ENCODE results near the gene ARHGEF1. TPM values are rescaled to one million over a fixed set of nuclear protein-coding genes. Genes with fewer than 3 reads are reported as not detected.

The ARHGEF1 gene
- total RNA-seq, 1 experiment from 2014 or later, result 50.8 TPM

- H3K27me3 ChIP-seq (ENCODE audit: low read length), result no peaks in the 10 kb centered on the region
- no peak for ATAC-seq
- H3K9me2 ChIP-seq (replicated peaks; ENCODE audit: low read length), result no peaks in the 10 kb centered on the region
- H3K27ac ChIP-seq (ENCODE audit: low read length), result no peak overlapping the region
- intact Hi-C loops (cut with micrococcal nuclease), result no loop called here
- no peak overlapping the region for H3K9ac ChIP-seq (ENCODE audit: low read length)
- TF ChIP-seq, protein P1, sequence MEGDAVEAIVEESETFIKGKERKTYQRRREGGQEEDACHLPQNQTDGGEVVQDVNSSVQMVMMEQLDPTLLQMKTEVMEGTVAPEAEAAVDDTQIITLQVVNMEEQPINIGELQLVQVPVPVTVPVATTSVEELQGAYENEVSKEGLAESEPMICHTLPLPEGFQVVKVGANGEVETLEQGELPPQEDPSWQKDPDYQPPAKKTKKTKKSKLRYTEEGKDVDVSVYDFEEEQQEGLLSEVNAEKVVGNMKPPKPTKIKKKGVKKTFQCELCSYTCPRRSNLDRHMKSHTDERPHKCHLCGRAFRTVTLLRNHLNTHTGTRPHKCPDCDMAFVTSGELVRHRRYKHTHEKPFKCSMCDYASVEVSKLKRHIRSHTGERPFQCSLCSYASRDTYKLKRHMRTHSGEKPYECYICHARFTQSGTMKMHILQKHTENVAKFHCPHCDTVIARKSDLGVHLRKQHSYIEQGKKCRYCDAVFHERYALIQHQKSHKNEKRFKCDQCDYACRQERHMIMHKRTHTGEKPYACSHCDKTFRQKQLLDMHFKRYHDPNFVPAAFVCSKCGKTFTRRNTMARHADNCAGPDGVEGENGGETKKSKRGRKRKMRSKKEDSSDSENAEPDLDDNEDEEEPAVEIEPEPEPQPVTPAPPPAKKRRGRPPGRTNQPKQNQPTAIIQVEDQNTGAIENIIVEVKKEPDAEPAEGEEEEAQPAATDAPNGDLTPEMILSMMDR (conservative IDR thresholded peaks at IDR 0.05; ENCODE audit: low read depth, low read length), result no peak
- TF ChIP-seq EZH2phosphoT487 (IDR thresholded peaks at IDR 0.05; ENCODE audit: borderline replicate concordance, low read length) (no peak), EZH2 (IDR thresholded peaks at IDR 0.05; ENCODE audit: low read length, unreplicated experiment) (no peak)
- POLR2A ChIA-PET (ENCODE audit: unreplicated experiment), result no interaction called here
- CTCF ChIA-PET, result no interaction called here
- no TSS peak for BruUV-seq (replicated peaks)
- H2AFZ ChIP-seq (ENCODE audit: low read length), result no peak overlapping the region
- no peaks in the 10 kb centered on the region for H3K36me3 ChIP-seq (ENCODE audit: low read depth, low read length)
- DNase-seq, result no peak
- H3K4me2 ChIP-seq (ENCODE audit: low read length), result no peak overlapping the region
- no peaks in the 10 kb centered on the region for H3F3A ChIP-seq (ENCODE audit: low read length, unreplicated experiment)
- no peaks in the 10 kb centered on the region for H4K20me1 ChIP-seq (ENCODE audit: low read length)
- H3K79me2 ChIP-seq (ENCODE audit: low read length), result peaks cover 13% of the 10 kb centered on the region
- peaks cover 8% of the 10 kb centered on the region; the same call in 1 of the 2 replicates for H3K4me1 ChIP-seq (ENCODE audit: insufficient read depth, low read length)
- H3K9me3 ChIP-seq (ENCODE audit: low read length), result no peaks in the 10 kb centered on the region
- no peak overlapping the region for H3K4me3 ChIP-seq (ENCODE audit: low read length)
Measured at GRCh38 chr19:41879670-41880328, 3.2 kb upstream of the ARHGEF1 start.

- Histone ChIP-seq H3K36me3 (ENCODE audit: low read depth, low read length) (no peaks in the 10 kb centered on the region), H3K9me2 (replicated peaks; ENCODE audit: low read length) (no peaks in the 10 kb centered on the region), H3K9me3 (ENCODE audit: low read length) (no peaks in the 10 kb centered on the region), H3F3A (ENCODE audit: low read length, unreplicated experiment) (no peaks in the 10 kb centered on the region), H4K20me1 (ENCODE audit: low read length) (no peaks in the 10 kb centered on the region), H3K4me1 (ENCODE audit: insufficient read depth, low read length) (peaks cover 12% of the 10 kb centered on the region; the same call in 1 of the 2 replicates), H3K4me2 (ENCODE audit: low read length) (no peak overlapping the region), H3K9ac (ENCODE audit: low read length) (no peak overlapping the region), H3K27me3 (ENCODE audit: low read length) (no peaks in the 10 kb centered on the region), H3K4me3 (ENCODE audit: low read length) (no peak overlapping the region), H3K79me2 (ENCODE audit: low read length) (peaks cover 18% of the 10 kb centered on the region), H2AFZ (ENCODE audit: low read length) (no peak overlapping the region), H3K27ac (ENCODE audit: low read length) (no peak overlapping the region)
- DNase-seq (no peak), ATAC-seq (no peak)
- BruUV-seq (replicated peaks), result no TSS peak
- ChIA-PET CTCF (no interaction called here), POLR2A (ENCODE audit: unreplicated experiment) (no interaction called here)
- intact Hi-C loops (cut with micrococcal nuclease), result no loop called here
- no peak for TF ChIP-seq EZH2 (IDR thresholded peaks at IDR 0.05; ENCODE audit: low read length, unreplicated experiment)
- TF ChIP-seq EZH2phosphoT487 (IDR thresholded peaks at IDR 0.05; ENCODE audit: borderline replicate concordance, low read length), result no peak
- TF ChIP-seq, protein P1 (conservative IDR thresholded peaks at IDR 0.05; ENCODE audit: low read depth, low read length), result no peak
Measured at GRCh38 chr19:41880329-41880708, 2.7 kb upstream of the ARHGEF1 start.

GRCh38 chr19:41883463-41883820, 458 bp downstream of the ARHGEF1 start:
- Histone ChIP-seq H3K4me3 (ENCODE audit: low read length) (peak overlapping the region; percentile 98), H3K9me3 (ENCODE audit: low read length) (no peaks in the 10 kb centered on the region), H3K9me2 (replicated peaks; ENCODE audit: low read length) (no peaks in the 10 kb centered on the region), H3K36me3 (ENCODE audit: low read depth, low read length) (no peaks in the 10 kb centered on the region), H3K4me1 (ENCODE audit: insufficient read depth, low read length) (peaks cover 30% of the 10 kb centered on the region), H3K9ac (ENCODE audit: low read length) (peak overlapping the region; percentile 88), H3K27ac (ENCODE audit: low read length) (peak overlapping the region; percentile 25), H2AFZ (ENCODE audit: low read length) (peak overlapping the region; percentile 80), H3K4me2 (ENCODE audit: low read length) (peak overlapping the region; percentile 98), H3K27me3 (ENCODE audit: low read length) (no peaks in the 10 kb centered on the region), H4K20me1 (ENCODE audit: low read length) (no peaks in the 10 kb centered on the region), H3F3A (ENCODE audit: low read length, unreplicated experiment) (no peaks in the 10 kb centered on the region), H3K79me2 (ENCODE audit: low read length) (peaks cover 40% of the 10 kb centered on the region)
- DNase-seq (no peak), ATAC-seq (no peak)
- ChIA-PET CTCF (no interaction called here), POLR2A (ENCODE audit: unreplicated experiment) (interaction anchor here (0.6 kb wide), 1 partner anchor 106 kb away, joined by 5 read pairs; no protein-coding TSS in a partner anchor)
- TF ChIP-seq, protein P1 (conservative IDR thresholded peaks at IDR 0.05; ENCODE audit: low read depth, low read length), result no peak
- BruUV-seq (replicated peaks), result no TSS peak
- intact Hi-C loops (cut with micrococcal nuclease), result no loop called here
